HepG2 (cell line): Measurements from ENCODE around the gene ANXA9. TPM values are rescaled to one million over a fixed set of nuclear protein-coding genes. Genes with fewer than 3 reads are reported as not detected.

Source experiments
- ARNT ChIP-seq: fragments of 450-650 bp; IDR thresholded peaks from 2 replicates; pipeline ENCODE4 v1.6.1; 2017
- EEA1 ChIP-seq: sonication (generic); formaldehyde crosslinking; IDR thresholded peaks from 2 replicates; pipeline ENCODE4 v1.5.1; 2020; ENCODE audit warnings: mild to moderate bottlenecking, missing genetic modification reagents, borderline replicate concordance
- GPN1 ChIP-seq: sonication (generic); formaldehyde crosslinking; IDR thresholded peaks from 2 replicates; pipeline ENCODE4 v1.5.1; 2020; ENCODE audit warnings: missing genetic modification reagents, borderline replicate concordance
- HMGXB4 ChIP-seq, 2 experiments: sonication (generic) in 1 of 2; formaldehyde crosslinking in 1 of 2; IDR thresholded peaks; 2 replicates each; pipeline versions ENCODE4 v1.4.0 to v1.6.1; 2018 to 2020; ENCODE audit warnings: missing genetic modification reagents in 2 of 2, borderline replicate concordance in 1 of 2, low read depth in 1 of 2, mild to moderate bottlenecking in 1 of 2, missing biosample characterization in 1 of 2
- IRF1 ChIP-seq: sonication (generic); formaldehyde crosslinking; IDR thresholded peaks from 2 replicates; pipeline ENCODE4 v1.4.0; 2020; ENCODE audit warnings: low read depth, mild to moderate bottlenecking, missing genetic modification reagents
- MTA1 ChIP-seq: sonication (generic); formaldehyde crosslinking; IDR thresholded peaks from 2 replicates; pipeline ENCODE4 v1.4.0; 2020; ENCODE audit warnings: missing genetic modification reagents, mild to moderate bottlenecking, borderline replicate concordance
- MXD4 ChIP-seq: IDR thresholded peaks from 2 replicates; pipeline ENCODE4 v1.6.1; 2016; ENCODE audit warnings: mild to moderate bottlenecking, missing biosample characterization, missing genetic modification reagents
- NFAT5 ChIP-seq: sonication (generic); formaldehyde crosslinking; IDR thresholded peaks from 2 replicates; pipeline ENCODE4 v1.4.0; 2020; ENCODE audit warnings: missing genetic modification reagents
- POLR2G ChIP-seq: fragments of 200-400 bp; formaldehyde crosslinking; IDR thresholded peaks from 2 replicates; pipeline ENCODE4 v1.6.1; 2018; ENCODE audit warnings: mild to moderate bottlenecking, low read depth, low read length, moderate library complexity
- SRSF4 ChIP-seq: fragments of 200-400 bp; formaldehyde crosslinking; IDR thresholded peaks from one replicate; pipeline ENCODE4 v1.6.1; 2018; ENCODE audit warnings: mild to moderate bottlenecking, low read depth, low read length, moderate library complexity; ENCODE audit not compliant: poor library complexity, severe bottlenecking
- SRY ChIP-seq: sonication (generic); formaldehyde crosslinking; IDR thresholded peaks from 2 replicates; pipeline ENCODE4 v1.8.0; 2022; ENCODE audit warnings: mild to moderate bottlenecking, missing genetic modification reagents
- ZMYM2 ChIP-seq: sonication (generic); formaldehyde crosslinking; IDR thresholded peaks from 2 replicates; pipeline ENCODE4 v1.8.0; 2022; ENCODE audit warnings: mild to moderate bottlenecking, missing genetic modification reagents
- ZNF549 ChIP-seq: sonication (generic); formaldehyde crosslinking; IDR thresholded peaks from 2 replicates; pipeline ENCODE4 v1.5.0; 2020; ENCODE audit warnings: missing genetic modification reagents
- ZNF746 ChIP-seq: sonication (generic); formaldehyde crosslinking; IDR thresholded peaks from 2 replicates; pipeline ENCODE4 v1.8.0; 2022; ENCODE audit warnings: mild to moderate bottlenecking, missing genetic modification reagents
- ZNF841 ChIP-seq: sonication (generic); formaldehyde crosslinking; IDR thresholded peaks from 2 replicates; pipeline ENCODE4 v1.8.1; 2023; ENCODE audit warnings: missing genetic modification reagents, borderline replicate concordance
- ZSCAN20 ChIP-seq: sonication (generic); formaldehyde crosslinking; IDR thresholded peaks from 2 replicates; pipeline ENCODE4 v1.4.0; 2020; ENCODE audit warnings: missing genetic modification reagents, mild to moderate bottlenecking, borderline replicate concordance
- ZSCAN25 ChIP-seq: sonication (generic); formaldehyde crosslinking; IDR thresholded peaks from 2 replicates; pipeline ENCODE4 v1.8.0; 2022; ENCODE audit warnings: mild to moderate bottlenecking, missing genetic modification reagents
- polyA plus RNA-seq, 8 experiments: library from polyadenylated mRNA; depleted of rRNA in 3 of 8; stranded (reverse) in 7 of 8; unstranded in 1 of 8; fragments of >200 nt; fragmentation: Illumina TruSeq in 4 of 8; extraction: Trizol in 4 of 8; gene quantifications; 2 replicates each; pipeline versions ENCODE4 v1.2.1 to v1.2.3, GENCODE V29; 2011 to 2016; ENCODE audit warnings: low read depth in 4 of 8, missing spikeins in 1 of 8, mixed read lengths in 1 of 8; ENCODE audit not compliant: insufficient read depth in 1 of 8
- total RNA-seq, 5 experiments: library from RNA; depleted of rRNA; stranded (reverse); fragments of >200 nt; fragmentation: Illumina TruSeq; extraction: Trizol; gene quantifications; 2 replicates each; pipeline ENCODE4 v1.2.3, GENCODE V29; 2016; ENCODE audit warnings: low read depth in 1 of 5

The ANXA9 gene
- total and polyA plus RNA-seq, 2 of the 13 experiments (the other 11 are each of a cell fraction or from before 2014, with no cell fraction given): 13.3 to 23.9 TPM

GRCh38 chr1:150974580-150975478 lies 7.3 kb upstream of the ANXA9 start, which contains the start of gene CERS2 (continued):
- no peak for TF ChIP-seq SRSF4
- peak in 1 of 2 experiments; percentile 39; a peak in 2 of 4 replicates for TF ChIP-seq HMGXB4 (CRISPR knock-in tag; IDR thresholded peaks at IDR 0.05; ENCODE audit: borderline replicate concordance in 1 of 2, low read depth in 1 of 2)
- TF ChIP-seq EEA1 (CRISPR knock-in tag): no peak
- TF ChIP-seq ZNF549 (CRISPR knock-in tag): no peak
- no peak for TF ChIP-seq ARNT
- no peak for TF ChIP-seq MXD4 (CRISPR knock-in tag)
- TF ChIP-seq POLR2G: peak; percentile 70
- no peak for TF ChIP-seq ZSCAN20
- peak; percentile 27; the same call in 1 of the 2 replicates for TF ChIP-seq ZSCAN25 (CRISPR knock-in tag)
- TF ChIP-seq ZNF746 (CRISPR knock-in tag): peak; percentile 56; the same call in 1 of the 2 replicates
- no peak for TF ChIP-seq ZMYM2 (CRISPR knock-in tag)
- TF ChIP-seq MTA1: 0 out of 2 replicates have a peak, but pooled peaks have one; percentile 53
- TF ChIP-seq ZNF841 (CRISPR knock-in tag): no peak
- no peak for TF ChIP-seq GPN1
- no peak for TF ChIP-seq NFAT5
- TF ChIP-seq IRF1: no peak
- TF ChIP-seq SRY (CRISPR knock-in tag): no peak
